IPS-NIHi7 (cell line): ENCODE data around the gene IMP3.

Experiments
- DNase-seq: peaks from one replicate; pipeline ENCODE4 v3.0.0; 2012; ENCODE audit warnings: mixed read lengths; ENCODE audit errors: extremely low spot score

Gene IMP3

GRCh38 chr15:75672646-75673425 is 32.8 kb upstream of the IMP3 start:
- peak; percentile 60 for DNase-seq

DNA sequence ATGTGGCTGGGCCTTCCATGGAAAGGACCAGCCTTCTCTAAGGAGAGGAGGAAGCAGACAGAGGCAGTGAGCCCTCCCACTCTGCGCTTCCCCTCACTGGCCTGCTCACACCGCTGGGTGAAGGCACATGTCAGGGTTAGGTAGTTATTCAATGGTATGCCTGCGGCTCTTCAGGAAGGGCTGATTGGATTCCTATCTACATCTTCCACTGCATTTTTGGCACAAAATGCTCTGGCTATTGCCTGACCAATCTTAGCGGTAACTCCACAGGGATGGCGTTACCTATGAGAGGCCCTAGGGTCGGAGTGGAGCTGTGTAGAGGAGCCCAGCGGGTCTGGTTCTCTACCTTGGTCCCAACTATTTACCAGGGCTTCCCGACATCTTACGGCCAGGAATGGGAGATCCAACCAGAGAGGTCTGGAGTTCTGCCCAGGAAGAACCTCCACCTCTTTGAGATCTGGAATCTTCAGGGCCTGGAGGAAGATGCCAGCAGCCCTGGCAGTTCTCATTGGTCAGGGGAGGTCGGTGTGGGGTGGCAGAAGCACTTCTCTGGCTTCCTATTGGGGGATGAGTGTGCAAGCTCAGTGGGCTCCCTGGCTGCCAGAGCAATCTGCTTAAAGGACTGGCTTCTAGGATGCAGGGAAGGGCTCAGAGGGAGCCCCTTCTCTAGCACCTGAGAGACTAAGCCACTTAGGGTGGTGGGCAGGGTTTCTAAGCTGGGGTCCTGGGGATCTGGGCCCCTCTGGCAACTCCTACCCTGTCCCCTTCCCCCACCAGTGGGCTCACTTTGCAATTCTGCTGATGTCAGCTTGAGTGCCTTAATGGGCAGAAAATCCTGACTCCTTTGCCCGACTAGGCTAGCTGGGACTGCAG is 31.9 kb upstream of the IMP3 start:
- no peak for DNase-seq

DNA sequence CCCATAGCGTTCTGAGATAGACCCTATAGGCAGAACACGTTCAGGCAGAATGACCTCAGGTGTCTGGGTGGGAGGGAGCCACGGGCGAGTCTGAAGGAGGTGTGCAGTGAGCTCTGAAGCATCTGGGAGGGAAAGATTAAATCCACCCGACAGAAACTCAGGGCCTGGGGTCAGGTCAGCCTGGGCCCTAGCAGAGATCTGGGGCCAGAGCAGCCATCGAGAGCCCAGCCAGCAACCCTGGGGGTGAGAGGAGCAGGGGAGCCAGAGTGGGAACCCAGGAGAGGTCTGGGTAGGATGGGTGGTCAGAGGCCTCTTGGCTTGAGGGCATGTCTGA is 29.8 kb upstream of the IMP3 start:
- DNase-seq: no peak

- no peak for DNase-seq
Observed at GRCh38 chr15:75669191-75669878, 29.3 kb upstream of the IMP3 start.

DNA sequence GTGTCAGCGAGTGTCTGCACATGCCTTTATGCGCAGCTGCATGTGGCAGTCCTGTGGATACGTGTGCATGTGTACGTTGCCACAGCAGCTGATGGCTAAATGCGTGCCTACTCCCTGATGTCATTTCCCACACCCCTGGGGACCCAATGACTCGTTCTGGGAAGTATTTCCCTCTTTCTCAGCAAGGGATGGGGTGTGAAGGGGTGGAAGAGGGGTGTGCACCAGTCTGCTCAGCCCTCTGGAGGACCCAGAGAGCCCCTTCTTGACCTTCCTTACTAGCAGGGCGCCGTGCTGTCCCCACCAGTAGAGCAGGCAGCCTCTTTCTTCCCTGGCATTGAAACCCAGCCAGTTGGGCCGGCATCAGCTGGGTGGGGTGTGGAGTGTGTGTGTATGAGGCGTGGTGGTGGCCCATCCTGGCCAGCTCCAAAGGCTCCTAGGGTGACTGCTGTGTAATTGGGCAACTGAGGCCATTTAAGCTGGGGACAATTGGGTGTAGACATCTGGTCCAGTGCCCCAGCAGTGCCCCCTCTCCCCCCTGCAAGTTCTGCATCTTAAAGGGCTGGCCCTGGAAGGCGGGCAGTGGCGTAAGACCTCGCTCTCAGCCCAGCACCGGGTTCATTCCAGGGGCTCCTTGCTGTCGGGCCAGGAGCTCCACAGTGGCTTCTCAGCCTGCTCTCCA is 26.9 kb upstream of the IMP3 start:
- DNase-seq: no peak

DNA sequence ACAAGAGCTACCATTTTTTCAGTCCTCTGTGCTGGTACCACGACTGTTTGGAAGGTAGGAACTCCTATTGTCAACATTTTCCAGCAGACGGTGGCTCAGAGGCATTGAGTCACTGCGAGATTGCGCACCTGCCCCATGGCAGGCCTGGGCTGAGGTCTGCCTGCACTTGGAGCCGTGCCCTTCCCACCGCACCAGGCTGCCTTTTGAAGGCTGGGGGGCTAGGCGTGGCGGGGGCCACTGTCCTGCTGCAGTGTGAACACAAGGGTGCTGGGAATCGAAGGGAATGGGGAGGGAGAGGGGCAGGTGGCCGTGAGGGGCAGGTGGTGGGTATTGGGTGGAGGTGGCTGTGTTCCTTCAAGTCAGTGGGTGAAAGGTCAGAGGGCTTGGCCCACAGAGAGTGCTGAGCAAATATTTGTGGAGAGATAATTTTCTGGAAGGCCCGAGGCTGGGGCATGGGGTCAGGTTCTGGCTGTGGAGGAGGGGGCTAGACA is 24.0 kb upstream of the IMP3 start:
- DNase-seq: no peak

- DNase-seq: no peak
Observed at GRCh38 chr15:75662823-75663519, 22.9 kb upstream of the IMP3 start.

DNA sequence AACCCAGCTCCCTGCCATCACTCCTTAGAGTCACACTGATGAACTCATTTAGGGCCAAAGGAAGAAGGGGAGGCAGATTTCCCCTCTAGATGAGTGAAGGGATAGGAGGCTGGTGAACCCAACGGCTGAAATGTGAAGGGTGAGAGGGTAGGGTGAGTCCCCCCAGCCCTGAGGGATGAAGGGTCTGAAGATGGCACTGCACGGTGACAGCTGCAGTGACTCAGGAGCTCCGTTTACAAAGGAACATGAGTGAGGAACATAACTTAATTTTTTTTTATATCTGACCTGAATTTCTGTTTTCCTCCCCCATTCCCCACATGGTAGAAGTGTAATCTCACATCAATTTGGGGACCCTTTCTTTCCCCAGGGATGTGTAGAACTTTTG is 21.7 kb upstream of the IMP3 start:
- no peak for DNase-seq

DNA sequence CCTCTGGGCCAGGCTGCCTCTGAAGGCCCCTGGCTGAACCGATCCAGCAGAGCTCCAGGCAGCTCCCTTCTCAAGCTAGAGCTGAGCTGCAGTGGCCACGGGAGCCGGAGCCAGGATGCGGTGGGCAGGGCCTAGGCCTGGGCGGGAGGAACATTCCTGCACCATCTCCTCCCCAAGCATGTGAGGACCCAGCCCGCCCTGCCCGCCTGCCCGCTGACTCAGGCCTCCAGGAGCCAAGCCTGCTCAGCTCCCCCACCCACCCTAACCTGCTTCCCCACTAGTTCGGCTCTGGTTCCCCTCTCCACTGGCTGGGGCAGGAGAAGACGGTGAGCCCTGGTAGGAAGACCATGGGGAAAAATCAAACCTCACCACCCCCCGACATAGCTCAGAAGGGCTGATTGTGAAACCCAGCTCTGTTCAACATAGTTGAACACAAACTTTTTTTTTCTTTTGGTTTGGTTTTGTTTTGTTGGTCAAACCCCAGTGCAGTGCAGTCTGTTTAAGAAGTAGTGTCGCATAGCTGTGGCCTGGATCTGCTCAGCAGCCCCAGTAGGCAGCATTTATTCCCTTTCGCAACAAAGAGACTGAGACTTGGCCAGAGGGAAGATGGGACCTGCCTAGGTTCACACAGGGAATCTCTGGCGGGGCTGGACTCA is 21.2 kb upstream of the IMP3 start:
- DNase-seq: peak; percentile 81

GRCh38 chr15:75659928-75660645 is 20.1 kb upstream of the IMP3 start:
- no peak for DNase-seq

GRCh38 chr15:75659141-75659771 is 19.2 kb upstream of the IMP3 start:
- no peak for DNase-seq

GRCh38 chr15:75656813-75657212 is 16.8 kb upstream of the IMP3 start:
- DNase-seq: no peak

DNA sequence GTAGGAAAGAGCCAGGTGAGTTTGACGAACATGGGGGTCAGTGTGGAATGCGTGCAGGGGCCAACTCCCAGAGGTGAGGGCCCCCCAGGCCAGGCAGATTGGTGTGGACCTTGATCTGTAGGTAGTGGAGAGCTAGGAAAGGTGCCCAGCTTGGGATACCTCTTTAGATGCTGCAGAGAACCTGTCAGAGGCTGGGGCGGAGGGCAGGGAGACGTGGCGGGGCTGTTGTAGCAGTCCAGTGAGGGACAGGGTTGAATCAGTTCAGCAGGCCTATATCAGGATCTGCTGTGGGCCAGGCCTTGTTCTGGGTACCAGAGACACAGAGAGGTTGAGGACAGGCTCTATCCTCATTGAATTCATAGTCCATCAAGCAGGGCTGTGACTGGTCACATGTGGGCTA is 16.3 kb upstream of the IMP3 start:
- DNase-seq: no peak

DNA sequence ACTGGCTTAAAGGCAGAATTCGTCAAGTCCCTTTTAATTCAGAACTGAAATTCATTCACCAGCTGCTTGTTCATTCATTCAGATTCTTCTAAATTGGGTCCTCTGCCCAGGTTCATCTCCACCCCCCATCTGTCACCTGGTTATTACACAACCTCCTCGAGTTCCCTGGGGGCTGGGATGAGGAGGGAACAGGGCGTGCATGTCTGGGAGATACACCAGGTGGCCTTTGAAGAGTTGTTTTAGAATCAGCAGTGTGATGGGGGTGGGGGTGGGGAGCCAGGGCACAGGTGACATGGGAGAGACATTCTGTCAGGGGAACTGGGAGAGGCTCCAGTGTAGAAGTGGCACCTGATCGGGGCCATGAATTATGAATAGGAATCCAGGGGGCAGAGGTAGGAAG is 15.9 kb upstream of the IMP3 start:
- DNase-seq: no peak

GRCh38 chr15:75654201-75654907 is 14.3 kb upstream of the IMP3 start:
- DNase-seq: no peak

DNA sequence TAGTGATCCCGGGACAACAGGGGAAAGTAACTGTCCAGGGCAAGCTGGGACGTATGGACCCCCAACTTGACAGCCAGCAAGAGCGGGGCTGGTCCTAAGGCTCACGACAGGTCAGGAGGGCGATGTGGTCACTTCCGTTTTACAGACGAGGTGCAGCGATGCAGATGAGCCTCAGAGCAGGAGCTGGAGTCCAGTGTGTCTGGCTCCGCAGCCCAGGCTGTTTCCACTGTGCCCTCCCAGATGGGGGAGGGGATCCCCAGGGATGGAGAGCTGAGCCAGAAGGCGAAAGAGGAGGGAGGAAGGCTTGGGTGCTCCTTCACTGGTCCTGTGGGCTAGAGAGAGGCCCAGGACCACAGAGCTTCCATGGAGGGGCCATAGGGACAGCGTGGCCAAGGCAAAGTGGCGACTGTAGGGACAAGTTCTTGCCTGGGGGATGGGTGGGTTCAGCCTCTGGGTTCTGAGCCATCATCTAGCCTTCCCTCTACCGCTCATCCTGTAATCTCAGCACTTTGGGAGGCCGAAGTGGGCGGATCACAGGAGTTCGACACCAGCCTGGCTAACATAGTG is 13.4 kb upstream of the IMP3 start:
- DNase-seq: no peak

- no peak for DNase-seq
Observed at GRCh38 chr15:75651810-75652543, 12.0 kb upstream of the IMP3 start.
